SIG-M5 treated with dmso at 0.1 percent for 504 hours (cell line): ENCODE results near the gene ATP1A2.

ENCODE experiments used
- DNase-seq: peaks from one replicate; lab custom pipeline; 2025; ENCODE audit not compliant: unreplicated experiment; lab: John Stamatoyannopoulos, UW

The ATP1A2 gene

DNA sequence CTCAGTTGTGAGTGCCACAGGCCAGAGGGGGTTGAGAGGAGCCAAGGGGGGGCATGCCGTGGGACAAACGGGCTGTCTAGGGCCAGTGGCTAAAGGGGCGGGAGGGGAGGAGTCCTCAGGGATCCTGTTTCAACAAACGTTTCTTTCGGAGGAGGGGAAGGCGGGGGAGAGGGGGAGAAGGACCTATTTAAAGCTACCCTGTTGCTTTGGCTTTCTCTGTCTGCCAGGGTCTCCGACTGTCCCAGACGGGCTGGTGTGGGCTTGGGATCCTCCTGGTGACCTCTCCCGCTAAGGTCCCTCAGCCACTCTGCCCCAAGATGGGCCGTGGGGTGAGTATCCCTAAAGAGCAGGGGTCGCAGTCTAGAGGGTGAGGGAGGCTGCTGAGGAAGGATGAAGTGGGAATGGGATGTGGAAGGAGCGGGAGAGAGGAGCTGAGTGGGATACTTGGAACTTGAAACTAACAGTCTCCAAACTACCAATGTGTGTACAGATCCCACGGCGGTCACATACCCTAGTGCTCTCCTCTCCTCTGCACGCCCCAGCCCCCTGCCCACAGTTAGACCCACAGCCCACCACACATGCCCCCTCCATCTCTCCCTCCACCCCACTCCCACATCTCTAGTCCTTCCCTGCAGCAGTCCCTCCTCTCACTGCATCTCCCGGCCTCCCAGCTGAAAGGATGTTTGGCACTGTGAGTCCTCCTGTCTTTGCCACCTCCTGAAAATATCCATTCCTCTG lies at the start of gene ATP1A2:
Gene ATP1A2, plus strand, starts transcription at position 215 of the 738 bp plus-strand sequence. Its CDS starts 103 bp downstream, at position 318.
- DNase-seq = no peak

GRCh38 chr1:160066829-160067745 lies 48.5 kb upstream of the ATP1A2 start:
- no peak for DNase-seq

DNA sequence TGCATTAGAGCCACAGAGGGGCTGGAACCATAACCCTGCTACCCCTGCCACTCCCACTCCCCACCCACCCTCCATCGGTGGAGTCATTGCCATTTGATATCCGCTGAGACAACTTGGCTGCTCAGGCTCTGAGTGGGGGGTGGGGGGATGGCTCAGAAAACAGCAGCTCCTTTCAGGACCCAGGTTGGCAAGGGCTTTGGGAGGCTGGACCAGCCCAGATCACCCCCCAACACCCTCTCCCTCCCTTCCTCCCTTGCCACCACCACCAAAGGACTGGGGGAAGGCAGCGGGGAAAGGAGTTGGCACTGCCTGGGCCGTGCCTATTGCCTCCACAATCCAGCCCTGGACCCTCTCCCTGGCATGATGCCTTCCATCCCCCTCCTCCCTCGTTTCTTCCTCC lies 47.3 kb upstream of the ATP1A2 start:
- DNase-seq = no peak

DNA sequence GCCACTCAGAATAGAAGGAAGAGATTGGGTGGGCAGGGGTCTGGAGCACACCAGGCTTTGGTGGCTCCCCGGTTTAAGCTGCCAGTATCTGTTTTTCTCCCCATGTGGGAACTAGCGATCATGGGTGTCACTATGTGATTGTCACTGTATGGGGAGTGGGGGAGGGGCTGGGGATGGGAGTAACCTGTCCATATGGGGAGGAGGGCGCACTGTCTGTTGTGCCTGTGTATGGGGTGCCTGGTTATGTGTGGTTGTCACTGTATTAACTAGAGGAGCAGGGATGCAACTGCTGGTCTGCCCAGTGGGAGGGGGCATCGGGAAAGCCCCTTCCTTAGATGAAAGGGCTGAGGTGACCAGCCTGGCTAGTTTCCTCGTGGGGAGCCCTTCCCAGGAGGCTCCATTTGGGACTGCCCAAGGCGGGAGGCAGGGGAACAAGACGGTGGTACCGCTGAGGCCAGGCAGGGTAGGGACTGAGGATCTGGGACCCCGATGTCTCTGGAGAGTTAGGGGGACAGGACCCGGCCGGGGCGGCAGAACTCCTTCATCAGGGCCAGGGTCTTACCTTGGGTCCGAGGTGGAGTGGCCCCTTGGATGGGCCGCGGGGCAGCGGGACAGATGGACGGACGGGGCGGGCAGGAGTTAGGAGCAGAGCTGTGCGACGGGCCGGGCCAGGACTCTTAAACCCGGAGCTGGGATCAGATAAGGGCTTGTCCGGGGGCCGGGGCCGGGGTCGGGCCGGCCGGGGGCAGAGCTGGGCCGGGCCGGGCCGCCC lies 45.9 kb upstream of the ATP1A2 start, which contains the start of gene KCNJ10:
Gene KCNJ10, minus strand, starts transcription at position 701 of the 772 bp plus-strand sequence. CDS start 27,628 bp downstream, outside the sequence.
- no peak for DNase-seq

DNA sequence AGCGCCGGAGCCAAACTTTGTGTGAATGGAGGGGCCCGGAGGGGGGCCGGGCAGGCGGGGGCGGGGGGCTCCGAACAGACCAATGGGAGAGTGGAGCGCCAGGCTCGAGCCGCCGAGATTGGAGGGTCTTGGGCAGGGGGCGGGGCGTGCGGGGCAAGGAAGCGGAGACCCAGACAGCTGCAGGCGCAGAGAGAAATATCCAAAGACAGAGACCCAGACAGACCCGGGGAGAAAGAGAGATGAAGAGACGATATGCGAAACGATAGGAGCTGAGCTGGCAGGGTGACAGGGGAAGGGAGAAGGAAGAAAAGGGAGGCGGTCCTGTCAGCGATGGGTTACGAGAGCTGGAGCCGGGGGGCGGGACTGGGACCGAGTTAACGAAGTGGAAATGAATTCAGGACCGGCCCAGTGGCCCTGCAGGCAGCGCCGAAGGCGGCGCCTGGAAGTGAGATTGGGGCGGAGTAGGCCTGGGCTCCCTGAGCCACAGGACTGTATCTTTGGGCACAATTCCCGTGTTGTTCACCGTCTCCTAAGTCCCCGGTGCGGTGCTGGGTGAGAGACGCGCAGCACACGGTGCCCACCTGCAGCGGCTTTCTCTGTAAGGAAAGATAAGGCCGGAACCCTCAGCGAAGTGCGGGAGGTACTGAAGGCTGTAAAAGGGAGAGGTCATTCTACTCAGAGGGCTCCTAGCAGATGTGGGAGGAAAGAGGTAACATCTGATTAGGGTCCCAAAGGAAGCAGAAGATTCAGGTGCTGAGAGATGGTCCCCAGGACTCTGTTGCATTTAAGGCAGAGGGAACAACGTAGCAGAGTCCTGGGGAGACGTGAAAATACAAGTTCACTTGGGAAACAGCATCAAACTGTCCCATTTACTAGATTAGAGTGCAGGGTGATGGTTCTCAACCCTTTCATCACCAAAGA lies 45.1 kb upstream of the ATP1A2 start:
- peak; percentile 65 for DNase-seq

- DNase-seq = no peak
Measured at GRCh38 chr1:160071289-160071688, 44.3 kb upstream of the ATP1A2 start.

DNA sequence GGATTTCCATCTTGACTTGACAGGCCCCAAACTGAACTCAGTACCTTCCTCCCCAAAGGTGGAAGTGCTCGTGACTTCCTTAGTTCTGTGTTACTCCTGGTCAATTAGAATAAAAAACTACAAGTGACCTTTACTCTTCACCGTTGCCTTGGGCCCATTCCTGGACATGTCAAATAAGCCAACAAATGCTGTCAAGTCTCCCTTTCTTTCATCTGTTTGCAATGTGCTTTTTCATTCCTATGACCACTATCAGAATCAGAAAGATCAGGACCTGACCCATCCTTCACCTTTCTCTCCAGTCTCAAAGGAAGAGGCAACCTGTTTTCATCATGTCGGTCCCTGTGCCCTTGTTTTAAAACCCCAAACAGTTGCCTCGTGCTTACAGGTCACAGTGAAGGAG lies 40.7 kb upstream of the ATP1A2 start:
- DNase-seq = no peak

GRCh38 chr1:160075836-160076235 lies 39.7 kb upstream of the ATP1A2 start:
- DNase-seq = peak; percentile 31

GRCh38 chr1:160076295-160076694 lies 39.3 kb upstream of the ATP1A2 start:
- no peak for DNase-seq

GRCh38 chr1:160077486-160077885 lies 38.1 kb upstream of the ATP1A2 start:
- peak; percentile 58 for DNase-seq

GRCh38 chr1:160078512-160079195 lies 36.9 kb upstream of the ATP1A2 start:
- peak; percentile 59 for DNase-seq

GRCh38 chr1:160079448-160079847 lies 36.1 kb upstream of the ATP1A2 start:
- DNase-seq = no peak

- no peak for DNase-seq
Measured at GRCh38 chr1:160080381-160081100, 35.0 kb upstream of the ATP1A2 start.

- DNase-seq = peak; percentile 16
Measured at GRCh38 chr1:160081261-160081936, 34.2 kb upstream of the ATP1A2 start, which contains the start of gene KCNJ9. KCNJ9 (plus strand) TSS chr1:160081538; CDS start chr1:160084031, 2,493 bp downstream.

GRCh38 chr1:160082487-160082886 lies 33.1 kb upstream of the ATP1A2 start:
- no peak for DNase-seq

DNA sequence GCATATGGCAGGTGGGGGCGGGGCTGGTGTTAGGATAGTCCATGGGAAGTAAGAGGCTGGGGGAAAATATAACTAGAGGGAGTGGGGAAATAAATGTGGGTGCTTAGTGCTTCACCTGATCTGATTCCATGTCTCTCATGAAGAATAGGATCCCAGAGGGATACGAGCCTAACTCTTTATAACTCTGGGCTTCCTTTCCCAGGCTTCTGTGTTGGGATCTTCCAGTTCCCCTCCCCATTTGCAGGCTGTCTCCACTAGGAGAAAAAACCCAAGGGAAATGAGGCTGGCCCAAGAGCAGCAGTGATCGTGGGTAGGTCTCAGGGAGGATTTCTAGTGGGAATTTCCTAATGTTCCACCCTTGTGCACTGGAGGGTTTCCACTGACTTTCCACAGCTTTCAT lies 32.6 kb upstream of the ATP1A2 start:
- no peak for DNase-seq

DNA sequence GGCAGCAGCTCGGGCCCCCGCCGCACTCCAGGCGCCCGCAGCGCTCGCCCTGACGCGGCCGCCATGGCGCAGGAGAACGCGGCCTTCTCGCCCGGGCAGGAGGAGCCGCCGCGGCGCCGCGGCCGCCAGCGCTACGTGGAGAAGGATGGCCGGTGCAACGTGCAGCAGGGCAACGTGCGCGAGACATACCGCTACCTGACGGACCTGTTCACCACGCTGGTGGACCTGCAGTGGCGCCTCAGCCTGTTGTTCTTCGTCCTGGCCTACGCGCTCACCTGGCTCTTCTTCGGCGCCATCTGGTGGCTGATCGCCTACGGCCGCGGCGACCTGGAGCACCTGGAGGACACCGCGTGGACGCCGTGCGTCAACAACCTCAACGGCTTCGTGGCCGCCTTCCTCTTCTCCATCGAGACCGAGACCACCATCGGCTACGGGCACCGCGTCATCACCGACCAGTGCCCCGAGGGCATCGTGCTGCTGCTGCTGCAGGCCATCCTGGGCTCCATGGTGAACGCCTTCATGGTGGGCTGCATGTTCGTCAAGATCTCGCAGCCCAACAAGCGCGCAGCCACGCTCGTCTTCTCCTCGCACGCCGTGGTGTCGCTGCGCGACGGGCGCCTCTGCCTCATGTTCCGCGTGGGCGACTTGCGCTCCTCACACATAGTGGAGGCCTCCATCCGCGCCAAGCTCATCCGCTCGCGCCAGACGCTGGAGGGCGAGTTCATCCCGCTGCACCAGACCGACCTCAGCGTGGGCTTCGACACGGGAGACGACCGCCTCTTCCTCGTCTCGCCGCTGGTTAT lies 31.4 kb upstream of the ATP1A2 start:
- DNase-seq = peak; percentile 33
